GM12878 (cell line): Measurements from ENCODE around the gene TEX44. TPM values are rescaled to one million over a fixed set of nuclear protein-coding genes. Genes with fewer than 3 reads are reported as not detected.

Experiments
- ATAC-seq: fragments of 200-7000 bp; cut with Tn5 transposase; 3 replicates; pipeline ENCODE4 v1.9.1; 2020; ENCODE audit warnings: mild to moderate bottlenecking, moderate library complexity
- BruUV-seq: library from RNA; stranded (reverse); fragments of 400-500 nt; replicated peaks from 2 replicates; lab custom pipeline; 2021; lab: Mats Ljungman, UMichigan
- CTCF ChIA-PET: fragments of 300-600 bp; sonication (Branson Sonifier 250); formaldehyde crosslinking; extraction: SDS; loops from one replicate; lab custom pipeline; 2021; ENCODE audit warnings: inconsistent platforms; lab: Yijun Ruan, JAX
- POLR2A ChIA-PET: fragments of 350-600 bp; formaldehyde crosslinking; extraction: SDS; loops from one replicate; lab custom pipeline; 2021; ENCODE audit warnings: inconsistent platforms; lab: Charles Lee
- RAD21 ChIA-PET: fragments of 300-600 bp; sonication (Branson Sonifier 250); formaldehyde crosslinking; loops from one replicate; lab custom pipeline; 2023; ENCODE audit warnings: antibody characterized with exemption; ENCODE audit not compliant: unreplicated experiment; lab: Charles Lee
- SMC1A ChIA-PET: fragments of 300-600 bp; sonication (Branson Sonifier 250); formaldehyde crosslinking; loops from one replicate; lab custom pipeline; 2023; ENCODE audit not compliant: unreplicated experiment, uncharacterized antibody; lab: Charles Lee
- DNase-seq: peaks from one replicate; pipeline ENCODE4 v3.0.0-alpha.2; 2011; ENCODE audit warnings: low read depth, low spot score
- FAIRE-seq: peaks from 3 replicates; lab custom pipeline; 2011; peaks lifted over from hg19 to GRCh38; lab: Jason Lieb, UNC
- H2AFZ ChIP-seq: 2 replicates; pipeline ENCODE4 v1.6.0; 2011; ENCODE audit warnings: low read depth, low read length, control low read depth; ENCODE audit not compliant: control insufficient read depth
- H3K27ac ChIP-seq: 2 replicates; pipeline ENCODE4 v1.5.1; 2011; ENCODE audit warnings: control low read depth; ENCODE audit not compliant: control insufficient read depth, insufficient read depth
- H3K27me3 ChIP-seq, 2 experiments: replicated peaks in 1 of 2; 2 replicates each; pipeline versions ENCODE4 v1.6.0 to v1.6.1; 2011; ENCODE audit warnings: low read length in 1 of 2; ENCODE audit not compliant: control insufficient read depth in 2 of 2, insufficient read depth in 2 of 2
- H3K36me3 ChIP-seq, 2 experiments: 2 replicates each; pipeline ENCODE4 v1.5.1; 2011; ENCODE audit warnings: low read length in 1 of 2; ENCODE audit not compliant: control insufficient read depth in 2 of 2, insufficient read depth in 2 of 2
- H3K4me1 ChIP-seq: 2 replicates; pipeline ENCODE4 v1.6.1; 2011; ENCODE audit warnings: mild to moderate bottlenecking, low read length, moderate library complexity, mixed read lengths; ENCODE audit not compliant: control insufficient read depth, insufficient read depth
- H3K4me2 ChIP-seq: 2 replicates; pipeline ENCODE4 v1.6.0; 2011; ENCODE audit warnings: control low read depth; ENCODE audit not compliant: control insufficient read depth, insufficient read depth
- H3K4me3 ChIP-seq: fragments of 200-600 bp; sonication (generic); 2 replicates; pipeline ENCODE4 v1.5.1; 2016
- H3K79me2 ChIP-seq: 2 replicates; pipeline ENCODE4 v1.6.0; 2011; ENCODE audit warnings: low read length; ENCODE audit not compliant: control insufficient read depth, insufficient read depth
- H3K9ac ChIP-seq: 2 replicates; pipeline ENCODE4 v1.8.0; 2011; ENCODE audit warnings: low read length, control low read depth, mixed read lengths; ENCODE audit not compliant: control insufficient read depth, insufficient read depth
- H3K9me3 ChIP-seq: replicated peaks from 3 replicates; pipeline ENCODE4 v1.5.1; 2011; ENCODE audit warnings: mild to moderate bottlenecking, low read length; ENCODE audit not compliant: control insufficient read depth, insufficient read depth
- H4K20me1 ChIP-seq: 2 replicates; pipeline ENCODE4 v1.6.0; 2011; ENCODE audit not compliant: control insufficient read depth, insufficient read depth
- CBX5 ChIP-seq: sonication (generic); IDR thresholded peaks from 2 replicates; pipeline ENCODE4 v1.6.1; 2016; ENCODE audit warnings: low read depth, moderate library complexity, mild to moderate bottlenecking, inconsistent platforms
- FOXK2 ChIP-seq: fragments of 450-650 bp; IDR thresholded peaks from 2 replicates; pipeline ENCODE4 v1.6.1; 2017; ENCODE audit warnings: mild to moderate bottlenecking, moderate library complexity
- JUND ChIP-seq: IDR thresholded peaks from 2 replicates; pipeline ENCODE4 v1.6.1; 2012; ENCODE audit warnings: low read depth, mild to moderate bottlenecking, low read length, improper control_type of control experiment, moderate library complexity
- NKRF ChIP-seq: fragments of 450-650 bp; conservative IDR thresholded peaks from 2 replicates; pipeline ENCODE4 v1.6.1; 2017; ENCODE audit warnings: mild to moderate bottlenecking, moderate library complexity
- NR2F1 ChIP-seq: fragments of 450-650 bp; conservative IDR thresholded peaks from 2 replicates; pipeline ENCODE4 v1.6.1; 2017; ENCODE audit warnings: mild to moderate bottlenecking
- SREBF2 ChIP-seq: IDR thresholded peaks from 2 replicates; pipeline ENCODE4 v1.6.1; 2012; ENCODE audit warnings: mild to moderate bottlenecking, low read length
- TARDBP ChIP-seq: IDR thresholded peaks from 2 replicates; pipeline ENCODE4 v1.6.1; 2016; ENCODE audit warnings: borderline replicate concordance
- ZNF217 ChIP-seq: fragments of 450-650 bp; IDR thresholded peaks from 2 replicates; pipeline ENCODE4 v1.6.1; 2017; ENCODE audit warnings: antibody characterized with exemption, mild to moderate bottlenecking
- ZNF592 ChIP-seq: fragments of 450-650 bp; IDR thresholded peaks from 2 replicates; pipeline ENCODE4 v1.6.1; 2017; ENCODE audit warnings: mild to moderate bottlenecking, moderate library complexity
- ZNF622 ChIP-seq: fragments of 450-650 bp; IDR thresholded peaks from 2 replicates; pipeline ENCODE4 v1.6.1; 2017; ENCODE audit warnings: mild to moderate bottlenecking, inconsistent platforms
- in situ Hi-C: fragments of 300-500 bp; cut with MboI; formaldehyde crosslinking; loops from 9 replicates; pipeline ENCODE4 v1.14.3; 2018; ENCODE audit warnings: mixed read lengths
- intact Hi-C: fragments of 100-400 bp; cut with micrococcal nuclease; formaldehyde crosslinking; loops from one replicate; pipeline ENCODE4 v1.14.2; 2022; ENCODE audit not compliant: unreplicated experiment
- polyA plus RNA-seq, 11 experiments: library from polyadenylated mRNA; depleted of rRNA in 4 of 11; unstranded in 6 of 11; stranded (reverse) in 5 of 11; fragments of >200 nt; fragmentation: Nextera tagmentation in 4 of 11; fragmentation: Illumina TruSeq in 1 of 11; extraction: Ambion mirVana in 4 of 11; extraction: Trizol in 1 of 11; gene quantifications; 1 replicate in 1 of 11; 2 replicates in 10 of 11; pipeline versions ENCODE4 v1.2.1 to v1.2.3, GENCODE V29; 2011 to 2016; ENCODE audit warnings: inconsistent platforms in 2 of 11, missing spikeins in 2 of 11, low read depth in 1 of 11
- total RNA-seq, 4 experiments: library from RNA; depleted of rRNA in 3 of 4; stranded (reverse); fragments of >200 nt in 3 of 4; fragmentation: Illumina TruSeq in 1 of 4; extraction: Trizol in 1 of 4; gene quantifications; 2 replicates each; pipeline versions ENCODE4 v1.2.1 to v1.2.3, GENCODE V29; 2013 to 2021

The TEX44 gene
- total and polyA plus RNA-seq, 10 of the 15 experiments (the other 5 are each of a cell fraction or from before 2014, with no cell fraction given): not detected

- Histone ChIP-seq H3K27ac (no peak overlapping the region), H3K4me3 (no peak overlapping the region), H3K79me2 (no peaks in the 10 kb centered on the region), H3K4me1 (peaks cover 30% of the 10 kb centered on the region), H4K20me1 (no peaks in the 10 kb centered on the region), H3K9ac (no peak overlapping the region), H3K27me3 (no peaks in the 10 kb centered on the region), H3K9me3 (peaks cover 16% of the 10 kb centered on the region), H3K36me3 (no peaks in the 10 kb centered on the region), H2AFZ (no peak overlapping the region), H3K4me2 (no peak overlapping the region)
- in situ Hi-C loops: no loop called here
- no TSS peak for BruUV-seq
- DNase-seq: no peak
- CTCF ChIA-PET: interaction anchor here (0.7 to 10.9 kb wide), 10 partner anchors 9 to 161 kb away, joined by 3 to 132 read pairs (median 4); partner anchors contain the start of gene NMUR1
- SMC1A ChIA-PET: interaction anchor here (1.0 to 4.1 kb wide), 9 partner anchors 13 to 122 kb away, joined by 4 to 19 read pairs (median 5); partner anchors contain the start of gene NMUR1
- no peak for ATAC-seq
- no peak for FAIRE-seq
- intact Hi-C loops: no loop called here
- RAD21 ChIA-PET: interaction anchor here (0.6 to 8.0 kb wide), 7 partner anchors 8 to 49 kb away, joined by 3 to 59 read pairs (median 3); partner anchors contain the start of gene NMUR1
- POLR2A ChIA-PET: interaction anchor here (0.5 to 1.3 kb wide), 2 partner anchors 19 to 73 kb away, joined by 3 to 6 read pairs; no protein-coding TSS in a partner anchor
- TF ChIP-seq SREBF2 (no peak), ZNF217 (peak; percentile 85), NR2F1 (no peak), FOXK2 (no peak), ZNF592 (no peak), ZNF622 (no peak), CBX5 (peak; percentile 81; the same call in 1 of the 2 replicates), TARDBP (no peak), JUND (no peak), NKRF (no peak)
Observed at GRCh38 chr2:231552752-231553151, 39.9 kb upstream of the TEX44 start.
